Ascending aorta (tissue), 2 donors: Measurements from ENCODE around the gene TMC3. TPM values are rescaled to one million over a fixed set of nuclear protein-coding genes. Genes with fewer than 3 reads are reported as not detected.

Experiments used
- DNase-seq, 2 donors: peaks; one replicate each; pipeline ENCODE4 v3.0.0-alpha.2; 2019; ENCODE audit warnings: low spot score in 2 of 2
- H3K27ac ChIP-seq, 2 donors: fragments of 200-600 bp; sonication (generic); one replicate each; pipeline ENCODE4 v1.5.1; 2016 to 2017; ENCODE audit warnings: mild to moderate bottlenecking in 1 of 2
- H3K27me3 ChIP-seq: fragments of 200-600 bp; sonication (generic); one replicate; pipeline ENCODE4 v1.5.1; 2017
- H3K36me3 ChIP-seq, 2 donors: fragments of 200-600 bp; sonication (generic); one replicate each; pipeline ENCODE4 v1.5.1; 2016
- H3K4me1 ChIP-seq, 2 donors: fragments of 200-600 bp; sonication (generic); one replicate each; pipeline ENCODE4 v1.5.1; 2016 to 2017; ENCODE audit warnings: mild to moderate bottlenecking in 1 of 2
- H3K4me3 ChIP-seq, 2 donors: fragments of 200-600 bp; sonication (generic); one replicate each; pipeline ENCODE4 v1.5.1; 2016 to 2017; ENCODE audit warnings: mild to moderate bottlenecking in 1 of 2
- H3K9me3 ChIP-seq, 2 donors: fragments of 200-600 bp; sonication (generic); one replicate each; pipeline ENCODE4 v1.5.1; 2016
- intact Hi-C: fragments of 100-400 bp; cut with DNase I; formaldehyde crosslinking; loops from one replicate; pipeline ENCODE4 v1.15.1; 2023
- total RNA-seq: library from RNA; depleted of rRNA; stranded (reverse); fragments of >200 nt; gene quantifications from one replicate; pipeline ENCODE4 v1.1.0, GENCODE V29; 2016
- TF ChIP-seq, protein P1 (sequence below), 3 experiments: fragments of 200-600 bp in 2 of 3; fragments of 450-650 bp in 1 of 3; sonication (generic) in 2 of 3; IDR thresholded peaks; one replicate each; pipeline ENCODE4 v1.5.1; 2016 to 2019; ENCODE audit warnings: antibody characterized with exemption in 3 of 3, mild to moderate bottlenecking in 1 of 3, moderate library complexity in 1 of 3

The TMC3 gene
- total RNA-seq, 1 donor from 2014 or later = not detected

DNA sequence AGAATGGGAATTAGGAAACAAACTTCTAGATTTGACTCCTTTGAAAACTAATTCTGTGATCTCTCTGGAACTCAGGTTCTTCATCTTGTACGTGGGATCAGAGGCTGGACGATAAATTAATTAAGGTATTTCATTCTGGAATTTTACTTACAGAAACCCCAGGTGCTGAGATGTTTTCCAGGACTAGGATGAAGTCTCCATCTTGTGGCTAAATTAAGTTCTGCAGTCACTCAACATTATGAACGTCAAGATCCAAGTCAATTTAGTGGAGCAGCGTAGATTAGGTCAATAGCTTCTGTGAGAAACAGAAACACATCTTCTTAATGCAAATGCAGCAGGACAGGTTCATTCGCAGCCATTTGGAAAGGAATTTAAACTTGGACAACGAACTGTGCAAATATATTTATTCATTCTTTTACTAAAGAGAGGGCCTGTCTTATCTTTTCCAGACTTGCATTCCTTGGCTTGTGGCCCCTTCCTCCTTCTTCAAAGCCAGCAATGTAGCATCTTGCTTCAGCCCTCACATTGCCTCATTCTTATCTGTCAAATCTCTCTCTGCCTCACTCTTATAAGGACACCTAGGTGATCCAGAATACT, 26.7 kb upstream of the TMC3 start:
- TF ChIP-seq, protein P1, sequence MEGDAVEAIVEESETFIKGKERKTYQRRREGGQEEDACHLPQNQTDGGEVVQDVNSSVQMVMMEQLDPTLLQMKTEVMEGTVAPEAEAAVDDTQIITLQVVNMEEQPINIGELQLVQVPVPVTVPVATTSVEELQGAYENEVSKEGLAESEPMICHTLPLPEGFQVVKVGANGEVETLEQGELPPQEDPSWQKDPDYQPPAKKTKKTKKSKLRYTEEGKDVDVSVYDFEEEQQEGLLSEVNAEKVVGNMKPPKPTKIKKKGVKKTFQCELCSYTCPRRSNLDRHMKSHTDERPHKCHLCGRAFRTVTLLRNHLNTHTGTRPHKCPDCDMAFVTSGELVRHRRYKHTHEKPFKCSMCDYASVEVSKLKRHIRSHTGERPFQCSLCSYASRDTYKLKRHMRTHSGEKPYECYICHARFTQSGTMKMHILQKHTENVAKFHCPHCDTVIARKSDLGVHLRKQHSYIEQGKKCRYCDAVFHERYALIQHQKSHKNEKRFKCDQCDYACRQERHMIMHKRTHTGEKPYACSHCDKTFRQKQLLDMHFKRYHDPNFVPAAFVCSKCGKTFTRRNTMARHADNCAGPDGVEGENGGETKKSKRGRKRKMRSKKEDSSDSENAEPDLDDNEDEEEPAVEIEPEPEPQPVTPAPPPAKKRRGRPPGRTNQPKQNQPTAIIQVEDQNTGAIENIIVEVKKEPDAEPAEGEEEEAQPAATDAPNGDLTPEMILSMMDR (IDR thresholded peaks at IDR 0.05) = peak; percentile 56 to 82 (median 70)
- H3K4me1 ChIP-seq = no peaks in the 10 kb centered on the region
- no peaks in the 10 kb centered on the region for H3K36me3 ChIP-seq
- no peak for DNase-seq
- H3K4me3 ChIP-seq = no peak overlapping the region
- H3K27me3 ChIP-seq = no peaks in the 10 kb centered on the region
- no peak overlapping the region for H3K27ac ChIP-seq
- no peaks in the 10 kb centered on the region for H3K9me3 ChIP-seq
- intact Hi-C loops = loop anchor here (1.0 kb wide), 1 partner anchor 125 kb away; no protein-coding TSS in a partner anchor

DNA sequence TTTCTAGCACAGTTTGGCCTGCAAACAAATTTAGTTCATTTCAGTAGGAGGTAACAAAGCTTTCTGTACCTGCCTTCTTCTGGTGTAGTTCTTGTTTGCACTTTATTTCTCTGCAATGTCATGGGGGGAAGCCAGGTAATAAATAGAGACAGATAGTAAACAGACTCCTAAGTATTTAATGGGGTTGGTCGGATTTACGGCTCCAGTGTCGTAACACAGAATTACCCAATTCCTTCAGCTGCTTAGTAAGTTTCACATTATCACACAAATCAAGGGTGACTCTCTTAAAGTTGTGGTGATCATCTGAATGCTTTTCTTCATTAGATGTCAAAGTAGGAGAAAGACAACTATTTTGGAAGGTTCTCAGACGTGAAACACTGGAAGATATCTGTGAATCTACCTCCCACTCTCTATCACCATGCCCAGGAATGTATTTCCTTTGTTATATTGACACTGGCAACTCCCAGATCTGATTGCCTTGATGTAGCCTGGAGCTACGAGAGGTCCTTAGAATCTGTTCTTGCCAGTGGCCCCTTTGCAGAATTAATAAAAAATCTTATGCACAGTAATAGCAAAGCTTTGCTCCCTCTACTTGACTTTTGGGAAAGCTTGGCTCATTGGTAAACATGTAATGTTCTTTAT, 25.0 kb upstream of the TMC3 start:
- intact Hi-C loops = no loop called here
- no peaks in the 10 kb centered on the region for H3K9me3 ChIP-seq

DNA sequence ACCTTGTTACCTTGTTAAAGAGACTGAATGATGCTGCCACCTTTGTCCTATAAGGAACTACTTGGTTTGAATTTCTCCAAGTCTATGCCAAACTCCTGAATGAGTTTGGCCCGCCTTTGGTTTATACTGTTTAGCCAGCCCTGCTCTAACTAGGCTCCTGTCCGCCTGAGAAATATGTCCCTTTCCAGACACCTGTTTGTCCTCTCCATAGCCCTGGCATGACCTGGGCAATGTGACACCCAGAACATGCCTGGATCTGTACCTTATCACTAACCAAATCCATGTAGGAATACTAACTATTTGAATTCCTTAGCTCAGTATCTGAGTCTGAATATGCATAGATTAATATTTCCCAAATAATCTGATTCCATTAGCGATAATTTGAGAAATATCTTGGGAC, 24.4 kb upstream of the TMC3 start:
- H3K9me3 ChIP-seq = no peaks in the 10 kb centered on the region
- H3K27ac ChIP-seq = no peak overlapping the region
- TF ChIP-seq, protein P1 (IDR thresholded peaks at IDR 0.05) = no peak
- H3K27me3 ChIP-seq = no peaks in the 10 kb centered on the region
- intact Hi-C loops = no loop called here
- H3K4me1 ChIP-seq = no peaks in the 10 kb centered on the region
- no peaks in the 10 kb centered on the region for H3K36me3 ChIP-seq
- no peak overlapping the region for H3K4me3 ChIP-seq
- DNase-seq = no peak

More for the DNA sequence above, 25.0 kb upstream of the TMC3 start:
- Histone ChIP-seq H3K4me3 (no peak overlapping the region), H3K36me3 (no peaks in the 10 kb centered on the region), H3K4me1 (no peaks in the 10 kb centered on the region), H3K27me3 (no peaks in the 10 kb centered on the region), H3K27ac (no peak overlapping the region)
- TF ChIP-seq, protein P1 (IDR thresholded peaks at IDR 0.05) = no peak
- no peak for DNase-seq

DNA sequence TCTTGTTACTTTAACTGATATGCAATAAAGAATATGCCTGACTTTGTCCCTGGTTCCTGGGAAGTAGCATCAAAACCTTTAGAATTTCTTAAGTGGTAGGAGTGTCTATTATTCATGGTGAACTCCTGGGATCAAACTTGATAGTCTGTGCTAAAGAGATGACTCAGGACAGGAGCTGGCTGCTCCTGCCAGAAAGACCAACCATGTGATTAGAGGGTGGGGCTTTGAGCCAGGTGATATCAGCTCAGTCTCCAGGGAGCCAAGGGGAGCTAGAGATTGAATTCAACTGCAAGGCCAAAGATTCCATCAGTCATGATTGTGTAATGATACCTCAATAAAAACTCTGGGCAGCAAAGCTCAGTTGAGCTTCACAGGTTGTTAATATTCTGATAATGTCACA, 20.6 kb upstream of the TMC3 start:
- no peak overlapping the region for H3K27ac ChIP-seq
- DNase-seq = no peak

DNA sequence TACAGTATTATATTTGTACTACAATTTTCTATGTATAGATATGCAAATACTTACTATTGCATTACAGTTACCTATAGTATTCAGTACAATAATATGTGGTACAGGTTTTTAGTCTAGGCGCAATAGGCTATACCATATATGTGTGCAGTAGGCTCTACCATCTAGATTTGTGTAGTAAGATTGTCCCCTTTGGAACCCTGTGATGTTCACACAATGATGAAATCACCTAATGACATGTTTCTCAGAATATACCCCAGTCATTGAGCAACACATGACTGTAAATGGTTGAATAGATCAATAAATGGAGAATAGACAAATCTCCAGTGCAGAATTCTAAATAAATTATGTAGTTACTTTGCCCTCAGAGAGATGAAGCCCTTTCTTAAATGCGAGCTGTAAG, 17.6 kb upstream of the TMC3 start:
- H3K27me3 ChIP-seq = no peaks in the 10 kb centered on the region
- TF ChIP-seq, protein P1 (IDR thresholded peaks at IDR 0.05) = no peak
- no peaks in the 10 kb centered on the region for H3K9me3 ChIP-seq
- no peak for DNase-seq
- H3K27ac ChIP-seq = no peak overlapping the region
- H3K4me3 ChIP-seq = no peak overlapping the region
- H3K4me1 ChIP-seq = no peaks in the 10 kb centered on the region
- intact Hi-C loops = no loop called here
- H3K36me3 ChIP-seq = no peaks in the 10 kb centered on the region

More for the DNA sequence above, 20.6 kb upstream of the TMC3 start:
- Histone ChIP-seq H3K9me3 (no peaks in the 10 kb centered on the region), H3K27me3 (no peaks in the 10 kb centered on the region), H3K4me1 (no peaks in the 10 kb centered on the region), H3K4me3 (no peak overlapping the region), H3K36me3 (no peaks in the 10 kb centered on the region)
- intact Hi-C loops = no loop called here
- TF ChIP-seq, protein P1 (IDR thresholded peaks at IDR 0.05) = no peak
